ENCODE measurements around the gene MUC16.

Gene MUC16

GRCh38 chr19:9018163-9018875 is 8.1 kb upstream of the MUC16 start:
- H3K9me3 ChIP-seq (ENCODE audit: insufficient read depth, low read length) = no peaks in the 10 kb centered on the region
- H3K36me3 ChIP-seq (ENCODE audit: low read length) = no peaks in the 10 kb centered on the region
- no peaks in the 10 kb centered on the region for H4K20me1 ChIP-seq (ENCODE audit: low read depth, low read length)
- no peak overlapping the region for H3K4me2 ChIP-seq (ENCODE audit: low read depth, low read length, poor library complexity, severe bottlenecking)
- no peak for TF ChIP-seq EZH2phosphoT487 (conservative IDR thresholded peaks at IDR 0.05; ENCODE audit: low read length)
- TF ChIP-seq CTCF (IDR thresholded peaks at IDR 0.05; ENCODE audit: insufficient read depth, low read length, poor library complexity, severe bottlenecking) = no peak
- H2AFZ ChIP-seq (ENCODE audit: low read depth, low read length, severe bottlenecking) = no peak overlapping the region
- H3F3A ChIP-seq (ENCODE audit: insufficient read depth) = no peaks in the 10 kb centered on the region
- H3K9me2 ChIP-seq (replicated peaks; ENCODE audit: insufficient read depth, low read length) = no peaks in the 10 kb centered on the region
- no peak overlapping the region for H3K9ac ChIP-seq (ENCODE audit: low read length)
- H3K27ac ChIP-seq (ENCODE audit: low read depth, low read length) = no peak overlapping the region
- no peaks in the 10 kb centered on the region for H3K79me2 ChIP-seq (ENCODE audit: insufficient read depth, low read length)
- H3K27me3 ChIP-seq (ENCODE audit: low read length) = no peaks in the 10 kb centered on the region
- no peak overlapping the region for H3K4me3 ChIP-seq (ENCODE audit: insufficient read depth, low read length, poor library complexity, severe bottlenecking)

- no peaks in the 10 kb centered on the region for H3K9me3 ChIP-seq (ENCODE audit: insufficient read depth, low read length)
- TF ChIP-seq EZH2phosphoT487 (conservative IDR thresholded peaks at IDR 0.05; ENCODE audit: low read length) (no peak), CTCF (IDR thresholded peaks at IDR 0.05; ENCODE audit: insufficient read depth, low read length, poor library complexity, severe bottlenecking) (no peak)
- H3K27me3 ChIP-seq (ENCODE audit: low read length) = no peaks in the 10 kb centered on the region
- H3K27ac ChIP-seq (ENCODE audit: low read depth, low read length) = no peak overlapping the region
- no peak overlapping the region for H3K9ac ChIP-seq (ENCODE audit: low read length)
- no peaks in the 10 kb centered on the region for H3F3A ChIP-seq (ENCODE audit: insufficient read depth)
- H3K79me2 ChIP-seq (ENCODE audit: insufficient read depth, low read length) = no peaks in the 10 kb centered on the region
- H3K4me2 ChIP-seq (ENCODE audit: low read depth, low read length, poor library complexity, severe bottlenecking) = no peak overlapping the region
- no peaks in the 10 kb centered on the region for H3K36me3 ChIP-seq (ENCODE audit: low read length)
- no peak overlapping the region for H2AFZ ChIP-seq (ENCODE audit: low read depth, low read length, severe bottlenecking)
- no peak overlapping the region for H3K4me3 ChIP-seq (ENCODE audit: insufficient read depth, low read length, poor library complexity, severe bottlenecking)
- no peaks in the 10 kb centered on the region for H3K9me2 ChIP-seq (replicated peaks; ENCODE audit: insufficient read depth, low read length)
- H4K20me1 ChIP-seq (ENCODE audit: low read depth, low read length) = no peaks in the 10 kb centered on the region
Measured at GRCh38 chr19:9014803-9015202, 4.6 kb upstream of the MUC16 start.

- no peaks in the 10 kb centered on the region for H3K27me3 ChIP-seq (ENCODE audit: low read length)
- H4K20me1 ChIP-seq (ENCODE audit: low read depth, low read length) = no peaks in the 10 kb centered on the region
- no peak overlapping the region for H2AFZ ChIP-seq (ENCODE audit: low read depth, low read length, severe bottlenecking)
- H3K36me3 ChIP-seq (ENCODE audit: low read length) = no peaks in the 10 kb centered on the region
- no peaks in the 10 kb centered on the region for H3K9me3 ChIP-seq (ENCODE audit: insufficient read depth, low read length)
- H3K9ac ChIP-seq (ENCODE audit: low read length) = no peak overlapping the region
- H3K27ac ChIP-seq (ENCODE audit: low read depth, low read length) = no peak overlapping the region
- H3K9me2 ChIP-seq (replicated peaks; ENCODE audit: insufficient read depth, low read length) = no peaks in the 10 kb centered on the region
- no peaks in the 10 kb centered on the region for H3K79me2 ChIP-seq (ENCODE audit: insufficient read depth, low read length)
- no peaks in the 10 kb centered on the region for H3F3A ChIP-seq (ENCODE audit: insufficient read depth)
- H3K4me3 ChIP-seq (ENCODE audit: insufficient read depth, low read length, poor library complexity, severe bottlenecking) = no peak overlapping the region
- no peak overlapping the region for H3K4me2 ChIP-seq (ENCODE audit: low read depth, low read length, poor library complexity, severe bottlenecking)
- TF ChIP-seq EZH2phosphoT487 (conservative IDR thresholded peaks at IDR 0.05; ENCODE audit: low read length) (no peak), CTCF (IDR thresholded peaks at IDR 0.05; ENCODE audit: insufficient read depth, low read length, poor library complexity, severe bottlenecking) (no peak)
Measured at GRCh38 chr19:9013988-9014387, 3.8 kb upstream of the MUC16 start.

Data from SU-DHL-6 (cell line).